ENCODE measurements around the gene CUEDC2.
A peak's percentile ranks its signal among the peaks of the same experiment; 100 is the strongest.

The CUEDC2 gene

GRCh38 chr10:102395400-102396316, 36.7 kb downstream of the CUEDC2 start, which contains the start of gene NFKB2:
Gene NFKB2, plus strand, starts transcription at chr10:102395705. Its CDS starts 255 bp downstream, at chr10:102395960.
- peak; percentile 68 for DNase-seq

GRCh38 chr10:102394801-102395399, 37.5 kb downstream of the CUEDC2 start:
- DNase-seq: no peak

GRCh38 chr10:102394079-102394800, 38.1 kb downstream of the CUEDC2 start:
- DNase-seq: peak; percentile 61

- peak; percentile 53 for DNase-seq
Measured at GRCh38 chr10:102393411-102394078, 38.8 kb downstream of the CUEDC2 start.

DNA sequence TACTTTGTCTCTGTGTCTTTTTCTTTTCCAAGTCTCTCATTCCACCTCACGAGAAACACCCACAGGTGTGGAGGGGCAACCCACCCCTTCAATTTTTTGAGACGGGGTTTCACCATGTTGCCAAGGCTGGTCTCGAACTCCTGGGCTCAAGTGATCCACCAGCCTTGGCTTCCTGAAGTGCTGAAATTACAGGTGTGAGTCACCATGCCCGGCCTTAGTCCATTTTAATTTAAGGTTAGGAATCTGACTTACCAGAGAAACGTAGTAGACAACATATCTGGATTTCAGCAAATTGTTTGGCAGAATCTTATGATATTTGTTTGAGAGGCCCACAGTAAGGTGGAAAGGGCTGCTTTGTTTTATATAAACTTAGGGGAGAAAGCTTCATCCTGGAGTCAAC, 40.1 kb downstream of the CUEDC2 start:
- DNase-seq: no peak

DNA sequence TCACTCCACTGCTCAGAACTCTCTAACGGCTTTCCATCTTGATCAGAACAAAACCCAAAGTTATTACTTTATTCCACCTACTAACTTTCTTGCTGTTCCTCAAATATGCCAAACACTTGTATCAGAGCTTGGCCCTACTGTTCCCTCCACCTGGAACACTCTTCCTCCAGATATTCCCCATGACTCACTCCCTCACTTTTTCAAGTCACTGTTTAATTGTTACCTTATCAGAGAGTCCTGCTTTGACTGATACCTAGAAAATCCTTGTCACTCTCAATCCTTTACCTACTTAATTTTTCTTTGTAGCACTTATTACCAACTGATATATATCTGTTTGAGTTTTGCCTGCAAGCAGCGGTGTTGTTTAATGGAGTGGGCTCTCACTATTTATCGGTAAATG, 42.5 kb downstream of the CUEDC2 start:
- DNase-seq: no peak

DNA sequence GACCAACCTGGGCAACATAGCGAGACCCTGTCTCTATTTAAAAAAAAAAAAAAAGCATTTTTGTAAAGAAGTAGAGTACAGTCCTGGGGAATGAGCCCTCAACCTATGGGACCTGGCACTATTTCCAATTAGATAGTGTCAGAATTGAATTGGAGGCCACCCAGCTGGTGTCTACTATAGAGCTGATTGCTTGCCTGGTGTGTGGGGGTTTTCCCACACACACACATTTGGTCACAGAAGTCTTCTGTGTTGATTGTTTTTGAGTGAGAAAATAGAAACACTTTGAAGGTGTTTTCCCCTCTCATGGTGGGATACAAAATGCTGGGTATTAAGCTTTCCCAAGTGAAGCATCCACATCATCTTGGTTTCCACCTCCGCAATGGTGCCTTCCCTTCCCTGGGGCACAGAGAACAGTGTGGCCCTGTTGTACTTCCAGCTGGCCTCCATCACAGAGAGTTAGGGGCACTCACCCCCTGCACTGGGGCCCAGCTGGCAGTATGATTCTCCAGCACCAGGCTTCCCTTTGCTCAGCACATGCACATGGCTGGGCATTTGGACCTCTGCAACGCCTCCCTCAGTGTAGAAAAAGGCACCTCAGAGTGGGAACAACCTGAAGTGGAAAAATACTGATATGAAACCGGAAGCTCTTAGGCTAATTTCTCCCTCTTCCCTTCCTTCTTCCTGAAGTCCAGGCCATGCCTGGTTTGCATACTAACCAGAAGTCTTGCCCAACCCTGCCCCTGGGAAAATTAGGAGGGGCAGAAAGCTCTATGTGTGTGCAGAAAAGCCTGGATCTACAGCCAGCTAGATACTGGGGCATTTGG, 47.6 kb downstream of the CUEDC2 start:
- no peak for DNase-seq

GRCh38 chr10:102384053-102384452, 48.3 kb downstream of the CUEDC2 start:
- DNase-seq: no peak

DNA sequence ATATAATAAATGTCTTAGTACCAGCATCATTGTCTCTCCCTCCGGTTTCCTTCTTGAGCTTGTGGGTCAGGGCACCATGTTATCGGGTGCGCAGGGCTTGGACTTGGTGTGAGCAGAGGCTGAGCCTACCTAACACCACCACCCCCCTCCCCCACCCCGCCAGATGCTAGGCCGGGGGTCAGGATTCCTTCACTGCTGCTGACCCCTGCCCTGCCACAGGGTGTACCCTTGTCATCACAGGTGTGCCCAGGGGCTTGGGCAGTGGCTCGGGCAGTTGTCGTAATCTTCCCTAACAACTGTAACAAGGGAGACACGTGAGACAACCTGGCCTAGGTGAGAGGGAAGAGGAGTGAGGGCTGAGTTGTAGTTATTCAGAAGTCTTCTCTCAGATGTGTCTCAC, 49.5 kb downstream of the CUEDC2 start:
- DNase-seq: no peak

- no peak for DNase-seq
Measured at GRCh38 chr10:102381983-102382382, 50.4 kb downstream of the CUEDC2 start.

GRCh38 chr10:102379383-102379782, 53.0 kb downstream of the CUEDC2 start:
- DNase-seq: no peak

DNA sequence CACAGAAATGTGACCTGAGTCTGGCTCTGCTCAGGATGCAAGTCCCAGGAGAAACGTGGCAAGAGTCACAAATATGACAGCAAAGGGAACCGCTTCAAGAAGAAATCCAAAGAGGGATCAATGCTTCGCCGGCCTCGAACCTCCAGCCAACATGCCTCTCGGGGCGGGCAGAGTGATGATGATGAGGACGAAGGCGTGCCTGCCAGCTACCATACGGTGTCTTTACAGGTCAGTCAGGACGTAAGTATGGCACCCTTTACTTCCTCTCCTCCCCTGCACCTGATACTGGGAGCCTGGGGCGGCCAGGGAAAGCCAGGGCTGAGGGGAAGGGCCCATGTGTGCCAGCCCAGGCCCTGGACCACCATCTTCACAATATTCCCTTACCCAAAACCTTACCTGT, 55.5 kb downstream of the CUEDC2 start:
- DNase-seq: no peak

DNA sequence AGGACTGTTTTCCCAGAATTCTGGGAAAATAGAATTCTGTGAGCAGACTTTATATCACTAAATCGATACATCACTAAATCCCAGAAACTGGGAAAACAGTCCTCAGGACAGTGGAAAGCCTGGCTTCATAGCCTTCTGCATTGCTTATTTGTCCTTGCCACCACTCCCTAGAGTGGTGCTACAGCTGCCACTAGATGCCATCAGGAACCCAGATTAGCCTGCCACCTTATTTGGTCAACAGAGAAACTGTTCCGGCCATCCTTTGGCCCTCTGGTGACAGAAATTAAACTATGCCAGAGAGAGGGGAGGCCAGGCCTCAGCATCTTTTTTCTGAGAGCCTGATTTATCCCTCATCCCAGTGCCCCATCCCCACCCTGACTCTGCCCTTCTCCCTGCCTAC, 56.5 kb downstream of the CUEDC2 start:
- no peak for DNase-seq

- no peak for DNase-seq
Measured at GRCh38 chr10:102375250-102375649, 57.1 kb downstream of the CUEDC2 start.
